ENCODE data around the gene S100A14. TPM values are rescaled to one million over a fixed set of nuclear protein-coding genes. Genes with fewer than 3 reads are reported as not detected.

Gene S100A14
- total and polyA plus RNA-seq, 2 of the 13 experiments (the other 11 are each of a cell fraction or from before 2014, with no cell fraction given), result 1.4 to 7.7 TPM

DNA sequence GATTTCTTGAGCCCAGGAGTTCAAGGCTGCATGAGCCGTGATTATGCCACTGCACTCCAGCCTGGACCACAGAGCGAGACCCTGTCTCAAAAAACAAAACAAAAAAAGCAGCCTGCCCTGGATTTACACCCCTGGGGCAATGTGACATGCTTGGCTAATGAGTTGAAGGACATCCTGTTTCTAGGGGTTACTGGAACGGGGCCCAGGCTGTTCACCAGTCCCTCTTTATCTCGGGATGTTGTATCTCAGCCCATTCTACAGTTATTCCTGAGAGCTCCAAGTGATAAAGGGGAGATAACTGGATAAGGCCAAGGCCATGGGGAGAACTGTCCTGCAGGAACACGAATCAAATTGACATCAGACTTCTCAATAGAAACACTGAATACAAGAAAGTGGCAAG, 28.8 kb downstream of the S100A14 start:
- in situ Hi-C loops (cut with HindIII; ENCODE audit: extremely low pct_ligation_motif_present, low pct_unique_long_range_greater_than_20kb), result no loop called here

DNA sequence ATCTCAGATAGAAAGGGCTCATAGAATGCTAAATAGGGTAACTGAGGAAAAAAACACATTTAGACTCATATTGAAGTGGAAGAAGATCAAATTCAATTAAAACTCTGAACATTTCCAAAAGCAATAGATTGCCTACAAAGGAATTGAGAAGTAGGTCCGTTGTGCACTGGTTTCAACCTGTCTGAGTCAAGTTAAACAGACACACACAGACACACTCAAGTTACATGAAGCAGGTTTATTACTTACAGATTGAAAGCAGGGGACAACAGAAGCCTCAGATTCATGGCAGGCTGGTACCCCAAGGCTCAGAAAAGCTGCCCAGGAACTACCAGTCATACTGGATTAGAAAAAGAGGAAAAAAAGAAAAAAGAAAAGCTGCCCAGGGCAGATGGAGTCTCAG, 29.8 kb downstream of the S100A14 start:
- Histone ChIP-seq H3K9me3 (ENCODE audit: low read length) (no peaks in the 10 kb centered on the region), H3K27me3 (ENCODE audit: control insufficient read depth in 1 of 2, insufficient read depth in 2 of 2, low read length in 2 of 2) (0 out of 5 replicates have a peak, but pooled peaks cover 1 to 3% of the 10 kb centered on the region in 2 experiments), H3K27ac (ENCODE audit: extremely low read length, insufficient read depth, low read length) (no peak overlapping the region), H3K79me2 (ENCODE audit: insufficient read depth, low read length) (no peaks in the 10 kb centered on the region), H3K9ac (ENCODE audit: insufficient read depth, low read depth, low read length) (no peak overlapping the region), H3K36me3 (replicated peaks in 1 of 2; ENCODE audit: control insufficient read depth in 1 of 2, insufficient read depth in 2 of 2, low read length in 2 of 2) (no peaks in the 10 kb centered on the region), H3K4me2 (ENCODE audit: low read depth, low read length) (no peak overlapping the region), H4K20me1 (ENCODE audit: insufficient read depth, low read length) (no peaks in the 10 kb centered on the region), H3K4me1 (ENCODE audit: insufficient read depth, low read length) (no peaks in the 10 kb centered on the region), H3K4me3 (replicated peaks in 1 of 3; ENCODE audit: insufficient read depth in 1 of 3, low read depth in 2 of 3, low read length in 3 of 3) (no peak overlapping the region), H2AFZ (ENCODE audit: low read length) (no peak overlapping the region)
- ChIA-PET POLR2A (no interaction called here), CTCF (ENCODE audit: low intra/inter-chr PET ratio, low total read pairs) (no interaction called here)
- no peak for DNase-seq (ENCODE audit: low spot score)
- no TSS peak for BruUV-seq (replicated peaks)
- no peak for ATAC-seq
- intact Hi-C loops (cut with micrococcal nuclease; ENCODE audit: unreplicated experiment), result no loop called here
- in situ Hi-C loops (cut with HindIII; ENCODE audit: extremely low pct_ligation_motif_present, low pct_unique_long_range_greater_than_20kb), result no loop called here
- 17% methylated on average over 1 of the region's 1 CpG for WGBS (ENCODE audit: low lambda C conversion rate)
- FAIRE-seq, result no peak
- TF ChIP-seq, protein P1, sequence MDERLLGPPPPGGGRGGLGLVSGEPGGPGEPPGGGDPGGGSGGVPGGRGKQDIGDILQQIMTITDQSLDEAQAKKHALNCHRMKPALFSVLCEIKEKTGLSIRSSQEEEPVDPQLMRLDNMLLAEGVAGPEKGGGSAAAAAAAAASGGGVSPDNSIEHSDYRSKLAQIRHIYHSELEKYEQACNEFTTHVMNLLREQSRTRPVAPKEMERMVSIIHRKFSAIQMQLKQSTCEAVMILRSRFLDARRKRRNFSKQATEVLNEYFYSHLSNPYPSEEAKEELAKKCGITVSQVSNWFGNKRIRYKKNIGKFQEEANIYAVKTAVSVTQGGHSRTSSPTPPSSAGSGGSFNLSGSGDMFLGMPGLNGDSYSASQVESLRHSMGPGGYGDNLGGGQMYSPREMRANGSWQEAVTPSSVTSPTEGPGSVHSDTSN (CRISPR knock-in tag; IDR thresholded peaks at IDR 0.05), result no peak
- TF ChIP-seq ZNF367 (CRISPR knock-in tag; IDR thresholded peaks at IDR 0.05; ENCODE audit: borderline replicate concordance) (no peak), CBFB (CRISPR knock-in tag; IDR thresholded peaks at IDR 0.05) (no peak), ZNF136 (CRISPR knock-in tag; IDR thresholded peaks at IDR 0.05; ENCODE audit: low read depth) (no peak), ARNT2 (CRISPR knock-in tag; IDR thresholded peaks at IDR 0.05; ENCODE audit: low read depth) (no peak), ZNF614 (CRISPR knock-in tag; IDR thresholded peaks at IDR 0.05; ENCODE audit: borderline replicate concordance) (no peak), FOSL2 (CRISPR knock-in tag; IDR thresholded peaks at IDR 0.05) (no peak), ZNF546 (CRISPR knock-in tag; conservative IDR thresholded peaks at IDR 0.05) (no peak)
- TF ChIP-seq, protein P2, sequence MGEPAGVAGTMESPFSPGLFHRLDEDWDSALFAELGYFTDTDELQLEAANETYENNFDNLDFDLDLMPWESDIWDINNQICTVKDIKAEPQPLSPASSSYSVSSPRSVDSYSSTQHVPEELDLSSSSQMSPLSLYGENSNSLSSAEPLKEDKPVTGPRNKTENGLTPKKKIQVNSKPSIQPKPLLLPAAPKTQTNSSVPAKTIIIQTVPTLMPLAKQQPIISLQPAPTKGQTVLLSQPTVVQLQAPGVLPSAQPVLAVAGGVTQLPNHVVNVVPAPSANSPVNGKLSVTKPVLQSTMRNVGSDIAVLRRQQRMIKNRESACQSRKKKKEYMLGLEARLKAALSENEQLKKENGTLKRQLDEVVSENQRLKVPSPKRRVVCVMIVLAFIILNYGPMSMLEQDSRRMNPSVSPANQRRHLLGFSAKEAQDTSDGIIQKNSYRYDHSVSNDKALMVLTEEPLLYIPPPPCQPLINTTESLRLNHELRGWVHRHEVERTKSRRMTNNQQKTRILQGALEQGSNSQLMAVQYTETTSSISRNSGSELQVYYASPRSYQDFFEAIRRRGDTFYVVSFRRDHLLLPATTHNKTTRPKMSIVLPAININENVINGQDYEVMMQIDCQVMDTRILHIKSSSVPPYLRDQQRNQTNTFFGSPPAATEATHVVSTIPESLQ (CRISPR knock-in tag; conservative IDR thresholded peaks at IDR 0.05), result no peak
- TF ChIP-seq, protein P3, sequence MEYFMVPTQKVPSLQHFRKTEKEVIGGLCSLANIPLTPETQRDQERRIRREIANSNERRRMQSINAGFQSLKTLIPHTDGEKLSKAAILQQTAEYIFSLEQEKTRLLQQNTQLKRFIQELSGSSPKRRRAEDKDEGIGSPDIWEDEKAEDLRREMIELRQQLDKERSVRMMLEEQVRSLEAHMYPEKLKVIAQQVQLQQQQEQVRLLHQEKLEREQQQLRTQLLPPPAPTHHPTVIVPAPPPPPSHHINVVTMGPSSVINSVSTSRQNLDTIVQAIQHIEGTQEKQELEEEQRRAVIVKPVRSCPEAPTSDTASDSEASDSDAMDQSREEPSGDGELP (IDR thresholded peaks at IDR 0.05; ENCODE audit: borderline replicate concordance, low read depth), result no peak

More for the DNA sequence above, 28.8 kb downstream of the S100A14 start:
- intact Hi-C loops (cut with micrococcal nuclease; ENCODE audit: unreplicated experiment), result no loop called here
- Histone ChIP-seq H3K9ac (ENCODE audit: insufficient read depth, low read depth, low read length) (no peak overlapping the region), H3K36me3 (replicated peaks in 1 of 2; ENCODE audit: control insufficient read depth in 1 of 2, insufficient read depth in 2 of 2, low read length in 2 of 2) (no peaks in the 10 kb centered on the region), H4K20me1 (ENCODE audit: insufficient read depth, low read length) (no peaks in the 10 kb centered on the region), H3K9me3 (ENCODE audit: low read length) (no peaks in the 10 kb centered on the region), H3K79me2 (ENCODE audit: insufficient read depth, low read length) (no peaks in the 10 kb centered on the region), H3K27ac (ENCODE audit: extremely low read length, insufficient read depth, low read length) (no peak overlapping the region), H3K4me3 (replicated peaks in 1 of 3; ENCODE audit: insufficient read depth in 1 of 3, low read depth in 2 of 3, low read length in 3 of 3) (no peak overlapping the region), H3K4me1 (ENCODE audit: insufficient read depth, low read length) (no peaks in the 10 kb centered on the region), H3K4me2 (ENCODE audit: low read depth, low read length) (no peak overlapping the region), H3K27me3 (ENCODE audit: control insufficient read depth in 1 of 2, insufficient read depth in 2 of 2, low read length in 2 of 2) (0 out of 5 replicates have a peak, but pooled peaks cover 1 to 3% of the 10 kb centered on the region in 2 experiments), H2AFZ (ENCODE audit: low read length) (no peak overlapping the region)
- 19% methylated on average over 5 of the region's 5 CpGs for WGBS (ENCODE audit: low lambda C conversion rate)
- FAIRE-seq (no peak), ATAC-seq (no peak), DNase-seq (ENCODE audit: low spot score) (no peak)
- POLR2A ChIA-PET, result no interaction called here
- no TSS peak for BruUV-seq (replicated peaks)
- CTCF ChIA-PET (ENCODE audit: low intra/inter-chr PET ratio, low total read pairs), result no interaction called here
- no peak for TF ChIP-seq ZNF883 (CRISPR knock-in tag; IDR thresholded peaks at IDR 0.05; ENCODE audit: not compliant biosample characterization)
- no peak for TF ChIP-seq PCBP2 (optimal IDR thresholded peaks at IDR 0.05; ENCODE audit: low read depth, low read length, poor library complexity, severe bottlenecking)
- TF ChIP-seq, protein P4, sequence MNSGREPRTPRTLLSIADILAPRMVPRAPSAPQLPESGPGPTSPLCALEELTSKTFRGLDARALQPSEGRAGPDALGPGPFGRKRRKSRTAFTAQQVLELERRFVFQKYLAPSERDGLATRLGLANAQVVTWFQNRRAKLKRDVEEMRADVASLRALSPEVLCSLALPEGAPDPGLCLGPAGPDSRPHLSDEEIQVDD (CRISPR knock-in tag; IDR thresholded peaks at IDR 0.05; ENCODE audit: borderline replicate concordance), result no peak
- no peak for TF ChIP-seq SNAI1 (CRISPR knock-in tag; IDR thresholded peaks at IDR 0.05; ENCODE audit: borderline replicate concordance)
- no peak for TF ChIP-seq REPIN1 (CRISPR knock-in tag; IDR thresholded peaks at IDR 0.05; ENCODE audit: borderline replicate concordance, low read depth)
- TF ChIP-seq, protein P5, sequence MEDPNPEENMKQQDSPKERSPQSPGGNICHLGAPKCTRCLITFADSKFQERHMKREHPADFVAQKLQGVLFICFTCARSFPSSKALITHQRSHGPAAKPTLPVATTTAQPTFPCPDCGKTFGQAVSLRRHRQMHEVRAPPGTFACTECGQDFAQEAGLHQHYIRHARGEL (CRISPR knock-in tag; IDR thresholded peaks at IDR 0.05), result no peak
- no peak for TF ChIP-seq ZNF720 (CRISPR knock-in tag; IDR thresholded peaks at IDR 0.05)
- TF ChIP-seq ZNF484 (CRISPR knock-in tag; IDR thresholded peaks at IDR 0.05; ENCODE audit: borderline replicate concordance, low read depth), result no peak

All from HepG2 (cell line).